ENCODE results near the gene LRRC8D. TPM values are rescaled to one million over a fixed set of nuclear protein-coding genes. Genes with fewer than 3 reads are reported as not detected.

The LRRC8D gene
- polyA plus RNA-seq, 2 of the 4 experiments (the other 2 are of a cell fraction), result 41.8 to 76.7 TPM

- peak overlapping the region; percentile 59 to 82 for H3K27ac ChIP-seq
- ChIA-PET POLR2A (no interaction called here), CTCF (interaction anchor here (1.1 to 1.5 kb wide), 3 partner anchors 14 to 153 kb away, joined by 3 read pairs; no protein-coding TSS in a partner anchor)
- TF ChIP-seq HOXA7 (CRISPR knock-in tag; IDR thresholded peaks at IDR 0.05) (no peak), RFX5 (IDR thresholded peaks at IDR 0.05) (no peak)
- FAIRE-seq (no peak), ATAC-seq (peak in 1 of 2 experiments; percentile 38; a peak in 3 of 6 replicates), DNase-seq (ENCODE audit: low read depth in 1 of 2, low spot score in 1 of 2) (peak in 1 of 2 experiments; percentile 29)
- peak overlapping the region; percentile 74 for H3K4me2 ChIP-seq
- H3K4me3 ChIP-seq, result no peak overlapping the region
- peaks cover 6% of the 10 kb centered on the region; the same call in 1 of the 3 replicates for H3K9me3 ChIP-seq
- WGBS (ENCODE audit: missing lambda C conversion rate), result 0% methylated on average over 1 of the region's 1 CpG
- peaks cover 45% of the 10 kb centered on the region for H3K4me1 ChIP-seq
Observed at GRCh38 chr1:89957107-89957506, 136.3 kb downstream of the LRRC8D start.

DNA sequence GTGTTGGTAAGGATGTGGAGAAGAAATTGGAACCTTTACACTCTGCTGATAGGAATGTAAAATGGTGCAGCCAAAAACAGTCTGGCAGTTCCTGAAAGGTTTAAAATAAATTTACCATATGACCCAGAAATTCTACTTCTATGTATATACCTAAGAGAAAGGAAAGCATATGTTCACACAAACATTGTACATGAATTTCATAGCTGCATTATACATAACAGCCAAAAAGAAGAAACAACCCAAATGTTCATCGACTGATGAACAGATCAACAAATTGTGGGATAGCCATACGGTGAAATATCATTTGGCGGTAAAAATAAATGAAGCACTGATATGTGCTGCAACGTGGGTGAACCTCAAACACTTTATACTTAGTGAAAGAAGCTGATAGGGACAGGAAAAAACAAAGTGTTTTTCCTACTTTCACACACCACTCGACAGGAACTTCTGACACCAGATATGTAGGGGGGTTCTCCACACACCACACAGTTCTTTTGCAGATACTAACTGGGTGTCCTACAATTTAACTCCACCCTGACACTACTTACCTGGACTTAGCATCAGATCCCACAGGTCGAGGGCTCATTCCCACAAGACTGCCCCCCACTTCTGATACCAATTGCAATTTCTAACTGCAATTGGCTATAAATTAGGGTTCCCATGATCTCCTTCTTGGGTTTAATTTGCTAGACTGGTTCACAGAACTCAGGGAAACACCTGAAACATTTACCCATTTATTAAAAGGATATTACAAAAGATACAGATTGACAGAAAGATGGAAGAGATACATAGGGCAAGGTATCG, 138.2 kb downstream of the LRRC8D start:
- CTCF ChIA-PET, result interaction anchor here (0.6 to 1.4 kb wide), 3 partner anchors 9 to 28 kb away, joined by 3 to 5 read pairs (median 3); no protein-coding TSS in a partner anchor
- Histone ChIP-seq H3K27ac (no peak overlapping the region), H3K4me2 (no peak overlapping the region), H3K4me3 (no peak overlapping the region), H3K9me3 (peaks cover 6% of the 10 kb centered on the region; the same call in 1 of the 3 replicates), H3K4me1 (peaks cover 25% of the 10 kb centered on the region)
- POLR2A ChIA-PET, result no interaction called here
- no peak for TF ChIP-seq HDAC2 (IDR thresholded peaks at IDR 0.05)
- TF ChIP-seq FOSB (CRISPR knock-in tag; IDR thresholded peaks at IDR 0.05), result no peak
- TF ChIP-seq RCOR1 (IDR thresholded peaks at IDR 0.05; ENCODE audit: low read depth, low read length), result no peak
- TF ChIP-seq HEYL (CRISPR knock-in tag; IDR thresholded peaks at IDR 0.05), result no peak
- no peak for TF ChIP-seq E2F6 (IDR thresholded peaks at IDR 0.05; ENCODE audit: borderline replicate concordance, low read depth)
- TF ChIP-seq NPAS2 (CRISPR knock-in tag; IDR thresholded peaks at IDR 0.05; ENCODE audit: borderline replicate concordance), result no peak
- no peak for TF ChIP-seq POLR2AphosphoS2 (conservative IDR thresholded peaks at IDR 0.05; ENCODE audit: low read length)
- TF ChIP-seq CHD4 (IDR thresholded peaks at IDR 0.05; ENCODE audit: borderline replicate concordance), result no peak
- TF ChIP-seq JUN (IDR thresholded peaks at IDR 0.05), result no peak
- TF ChIP-seq ZSCAN20 (CRISPR knock-in tag; IDR thresholded peaks at IDR 0.05), result no peak
- no peak for TF ChIP-seq CHD2 (IDR thresholded peaks at IDR 0.05; ENCODE audit: low read length, partially characterized antibody)
- no peak for TF ChIP-seq EP300 (IDR thresholded peaks at IDR 0.05)
- no peak for TF ChIP-seq MYC (IDR thresholded peaks at IDR 0.05; ENCODE audit: borderline replicate concordance, low read length)
- no peak for TF ChIP-seq SMC3 (IDR thresholded peaks at IDR 0.05)
- WGBS (ENCODE audit: missing lambda C conversion rate), result 86% methylated on average over 7 of the region's 7 CpGs
- ATAC-seq (no peak), DNase-seq (ENCODE audit: low read depth in 1 of 2, low spot score in 1 of 2) (no peak), FAIRE-seq (no peak)

DNA sequence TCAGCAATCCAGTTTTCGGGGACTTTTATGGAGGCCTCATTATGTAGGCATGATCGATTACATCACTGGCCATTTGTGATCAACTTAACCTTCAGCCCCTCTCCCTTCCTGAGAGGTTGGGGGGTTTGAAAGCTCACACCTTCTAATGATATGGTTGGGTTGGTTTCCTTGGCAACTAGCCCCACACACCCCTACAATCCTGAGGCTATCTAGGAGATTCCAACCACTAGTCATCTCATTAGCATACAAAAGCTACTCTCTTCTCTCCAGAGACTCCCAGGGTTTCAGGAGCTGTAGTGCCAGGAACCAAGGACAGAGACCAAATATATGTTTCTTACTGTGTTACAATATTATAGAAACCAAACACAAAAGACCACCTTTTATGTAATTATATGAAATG, 138.9 kb downstream of the LRRC8D start:
- POLR2A ChIA-PET, result no interaction called here
- DNase-seq (ENCODE audit: low read depth in 1 of 2, low spot score in 1 of 2), result no peak
- 93% methylated on average over 2 of the region's 2 CpGs for WGBS (ENCODE audit: missing lambda C conversion rate)
- ATAC-seq, result no peak
- FAIRE-seq, result no peak
- Histone ChIP-seq H3K27ac (no peak overlapping the region), H3K4me2 (no peak overlapping the region), H3K4me1 (peaks cover 18% of the 10 kb centered on the region), H3K9me3 (peaks cover 6% of the 10 kb centered on the region; the same call in 1 of the 3 replicates), H3K4me3 (no peak overlapping the region)
- CTCF ChIA-PET, result interaction anchor here (0.6 to 1.4 kb wide), 5 partner anchors 9 to 170 kb away, joined by 3 to 5 read pairs (median 3); no protein-coding TSS in a partner anchor
- TF ChIP-seq RAD21 (conservative IDR thresholded peaks at IDR 0.05 in 1 of 2, IDR thresholded peaks at IDR 0.05 in 1 of 2) (no peak), HOXB5 (CRISPR knock-in tag; IDR thresholded peaks at IDR 0.05) (no peak), KDM5A (IDR thresholded peaks at IDR 0.05) (no peak), KDM1A (IDR thresholded peaks at IDR 0.05; ENCODE audit: low read depth) (no peak), HOXB13 (CRISPR knock-in tag; IDR thresholded peaks at IDR 0.05; ENCODE audit: low read depth) (no peak), GATA3 (IDR thresholded peaks at IDR 0.05; ENCODE audit: borderline replicate concordance) (no peak), CTCF (IDR thresholded peaks at IDR 0.05) (no peak), CBX8 (IDR thresholded peaks at IDR 0.05) (no peak), ZSCAN20 (CRISPR knock-in tag; IDR thresholded peaks at IDR 0.05) (no peak), EHF (CRISPR knock-in tag; IDR thresholded peaks at IDR 0.05) (no peak), RARB (CRISPR knock-in tag; IDR thresholded peaks at IDR 0.05) (no peak)
- TF ChIP-seq, protein P1, sequence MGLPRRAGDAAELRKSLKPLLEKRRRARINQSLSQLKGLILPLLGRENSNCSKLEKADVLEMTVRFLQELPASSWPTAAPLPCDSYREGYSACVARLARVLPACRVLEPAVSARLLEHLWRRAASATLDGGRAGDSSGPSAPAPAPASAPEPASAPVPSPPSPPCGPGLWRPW (IDR thresholded peaks at IDR 0.05), result no peak
- TF ChIP-seq, protein P2, sequence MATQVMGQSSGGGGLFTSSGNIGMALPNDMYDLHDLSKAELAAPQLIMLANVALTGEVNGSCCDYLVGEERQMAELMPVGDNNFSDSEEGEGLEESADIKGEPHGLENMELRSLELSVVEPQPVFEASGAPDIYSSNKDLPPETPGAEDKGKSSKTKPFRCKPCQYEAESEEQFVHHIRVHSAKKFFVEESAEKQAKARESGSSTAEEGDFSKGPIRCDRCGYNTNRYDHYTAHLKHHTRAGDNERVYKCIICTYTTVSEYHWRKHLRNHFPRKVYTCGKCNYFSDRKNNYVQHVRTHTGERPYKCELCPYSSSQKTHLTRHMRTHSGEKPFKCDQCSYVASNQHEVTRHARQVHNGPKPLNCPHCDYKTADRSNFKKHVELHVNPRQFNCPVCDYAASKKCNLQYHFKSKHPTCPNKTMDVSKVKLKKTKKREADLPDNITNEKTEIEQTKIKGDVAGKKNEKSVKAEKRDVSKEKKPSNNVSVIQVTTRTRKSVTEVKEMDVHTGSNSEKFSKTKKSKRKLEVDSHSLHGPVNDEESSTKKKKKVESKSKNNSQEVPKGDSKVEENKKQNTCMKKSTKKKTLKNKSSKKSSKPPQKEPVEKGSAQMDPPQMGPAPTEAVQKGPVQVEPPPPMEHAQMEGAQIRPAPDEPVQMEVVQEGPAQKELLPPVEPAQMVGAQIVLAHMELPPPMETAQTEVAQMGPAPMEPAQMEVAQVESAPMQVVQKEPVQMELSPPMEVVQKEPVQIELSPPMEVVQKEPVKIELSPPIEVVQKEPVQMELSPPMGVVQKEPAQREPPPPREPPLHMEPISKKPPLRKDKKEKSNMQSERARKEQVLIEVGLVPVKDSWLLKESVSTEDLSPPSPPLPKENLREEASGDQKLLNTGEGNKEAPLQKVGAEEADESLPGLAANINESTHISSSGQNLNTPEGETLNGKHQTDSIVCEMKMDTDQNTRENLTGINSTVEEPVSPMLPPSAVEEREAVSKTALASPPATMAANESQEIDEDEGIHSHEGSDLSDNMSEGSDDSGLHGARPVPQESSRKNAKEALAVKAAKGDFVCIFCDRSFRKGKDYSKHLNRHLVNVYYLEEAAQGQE (IDR thresholded peaks at IDR 0.05), result no peak
